GM12891 (cell line): Measurements from ENCODE around the gene EMC10.
A peak's percentile ranks its signal among the peaks of the same experiment; 100 is the strongest.

Source experiments
- DNase-seq: peaks from one replicate; pipeline ENCODE4 v3.0.0; 2011; ENCODE audit warnings: low spot score; ENCODE audit not compliant: insufficient read length
- FAIRE-seq: peaks from 2 replicates; lab custom pipeline; 2011; peaks lifted over from hg19 to GRCh38; lab: Jason Lieb, UNC
- PAX5 ChIP-seq: IDR thresholded peaks from 2 replicates; pipeline ENCODE4 v1.6.1; 2011; ENCODE audit warnings: low read length, moderate library complexity, mild to moderate bottlenecking; ENCODE audit not compliant: insufficient read depth, severe bottlenecking
- POLR2A ChIP-seq: IDR thresholded peaks from 2 replicates; pipeline ENCODE4 v1.6.1; 2011; ENCODE audit warnings: low read depth, low read length, control low read depth
- POLR2AphosphoS5 ChIP-seq: IDR thresholded peaks from 2 replicates; pipeline ENCODE4 v1.6.1; 2011; ENCODE audit warnings: low read depth, low read length, control low read depth
- POU2F2 ChIP-seq: IDR thresholded peaks from 2 replicates; pipeline ENCODE4 v1.6.1; 2011; ENCODE audit warnings: low read depth, mild to moderate bottlenecking, control low read depth, low read length, moderate library complexity
- SPI1 ChIP-seq: IDR thresholded peaks from 2 replicates; pipeline ENCODE4 v1.6.1; 2011; ENCODE audit warnings: low read depth, low read length, control low read depth
- TAF1 ChIP-seq: IDR thresholded peaks from 2 replicates; pipeline ENCODE4 v1.6.1; 2011; ENCODE audit warnings: low read depth, low read length, control low read depth

EMC10 gene

DNA sequence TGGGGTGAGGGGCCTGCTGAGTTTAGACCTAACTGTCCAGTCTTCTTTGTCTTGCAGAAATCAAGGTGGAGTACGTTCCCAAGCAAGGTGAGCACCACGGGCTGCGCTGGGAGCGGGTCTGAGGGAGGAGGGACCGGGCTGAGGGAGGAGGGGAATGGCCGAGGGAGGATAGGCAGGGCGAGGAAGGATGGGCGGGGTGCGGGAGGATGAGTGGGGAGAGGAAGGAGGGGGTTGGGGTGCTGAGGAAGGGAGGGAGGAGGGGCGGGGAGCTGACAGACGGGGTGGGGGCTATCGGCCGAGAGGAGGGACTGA, 25.1 kb upstream of the EMC10 start:
- no peak for FAIRE-seq
- no peak for DNase-seq
- TF ChIP-seq POLR2A (no peak), POU2F2 (no peak), PAX5 (no peak), SPI1 (no peak)

DNA sequence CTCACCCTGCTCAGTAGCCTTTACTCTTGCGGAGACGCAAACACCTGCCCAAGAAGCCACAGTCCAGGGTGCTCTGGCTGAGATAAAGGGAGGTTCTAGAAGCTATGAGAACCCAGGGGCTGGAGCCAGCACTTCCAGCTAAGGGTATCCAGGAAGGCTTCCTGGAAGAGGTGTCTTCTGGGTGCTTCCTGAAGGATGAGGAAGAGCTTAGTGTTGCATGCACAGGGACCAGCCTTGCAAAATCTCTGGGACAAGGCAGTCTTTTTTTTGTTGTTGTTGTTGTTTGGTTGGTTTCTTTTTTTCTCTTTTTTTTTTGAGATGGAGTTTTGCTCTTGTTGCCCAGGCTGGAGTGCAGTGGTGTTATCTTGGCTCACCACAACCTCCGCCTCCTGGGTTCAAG, 23.1 kb upstream of the EMC10 start:
- no peak for TF ChIP-seq SPI1
- no peak for TF ChIP-seq POLR2A
- no peak for TF ChIP-seq POU2F2
- no peak for TF ChIP-seq POLR2AphosphoS5
- no peak for TF ChIP-seq PAX5
- no peak for TF ChIP-seq TAF1
- FAIRE-seq (no peak), DNase-seq (no peak)

DNA sequence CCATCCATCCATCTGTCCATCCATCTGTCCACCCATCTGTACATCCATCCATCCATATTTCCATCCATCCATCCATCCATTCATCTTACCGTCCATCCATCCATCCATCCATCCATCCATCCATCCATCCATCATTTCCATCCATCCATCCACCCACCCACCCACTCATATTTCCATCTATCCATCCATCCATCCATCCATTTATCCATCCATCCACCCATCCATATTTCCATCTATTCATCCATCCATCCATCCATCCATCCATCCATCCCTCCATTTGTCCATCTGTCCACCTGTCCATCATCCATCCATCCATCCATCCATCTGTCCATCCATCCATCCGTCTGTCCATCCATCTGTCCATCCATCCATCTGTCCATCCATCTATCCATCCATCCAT, 20.3 kb upstream of the EMC10 start:
- DNase-seq, result no peak
- no peak for FAIRE-seq
- no peak for TF ChIP-seq POLR2AphosphoS5
- TF ChIP-seq SPI1, result no peak
- TF ChIP-seq POU2F2, result no peak
- TF ChIP-seq POLR2A, result no peak
- TF ChIP-seq TAF1, result no peak
- no peak for TF ChIP-seq PAX5

DNA sequence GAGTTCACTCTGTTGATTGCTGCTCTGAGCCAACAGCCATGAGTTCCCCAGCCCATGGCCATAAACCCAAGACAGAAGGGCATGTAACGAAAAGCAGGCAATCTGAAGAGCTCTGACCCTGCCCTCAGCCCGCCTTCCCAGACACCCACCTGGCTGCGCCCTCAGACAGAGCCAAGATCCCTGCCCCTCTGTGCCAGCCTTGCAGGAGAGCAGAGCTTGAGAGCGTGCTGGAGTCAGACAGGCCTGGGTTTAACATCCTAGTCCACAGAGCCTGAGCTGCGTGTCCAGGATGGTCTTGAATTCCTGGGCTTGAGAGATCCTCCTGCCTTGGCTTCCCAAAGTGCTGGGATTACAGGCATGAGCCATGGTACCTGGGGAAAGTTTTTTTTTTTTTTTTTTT, 19.0 kb upstream of the EMC10 start:
- FAIRE-seq, result no peak

DNA sequence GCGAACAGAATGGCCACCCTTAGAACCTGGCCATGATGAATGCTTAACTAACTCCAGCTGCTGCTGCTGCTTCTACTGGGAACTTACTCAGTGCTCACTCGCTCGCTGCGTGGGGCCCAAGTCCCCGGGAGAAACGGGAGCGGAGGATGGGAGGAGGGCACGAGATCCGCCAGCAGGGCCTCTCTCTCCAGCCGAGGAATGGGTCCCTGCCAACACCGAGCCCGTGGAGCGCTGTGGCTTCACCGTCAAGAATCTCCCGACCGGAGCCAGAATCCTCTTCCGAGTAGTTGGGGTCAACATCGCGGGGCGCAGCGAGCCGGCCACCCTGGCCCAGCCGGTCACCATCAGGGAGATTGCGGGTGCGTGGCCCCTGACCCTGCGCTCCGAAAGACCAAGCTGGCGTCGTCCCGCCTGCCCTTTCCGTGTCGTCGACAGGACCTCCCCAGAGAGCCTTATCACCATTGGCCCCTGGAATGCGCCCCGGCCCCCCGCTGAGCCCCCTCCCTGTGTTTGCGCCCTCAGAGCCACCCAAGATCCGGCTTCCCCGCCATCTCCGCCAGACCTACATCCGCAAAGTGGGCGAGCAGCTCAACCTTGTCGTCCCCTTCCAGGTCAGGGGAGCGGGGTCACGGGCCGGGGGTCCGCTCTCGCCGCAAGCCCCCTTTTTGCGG, 17.8 kb upstream of the EMC10 start:
- no peak for DNase-seq
- FAIRE-seq, result no peak
- TF ChIP-seq SPI1 (no peak), TAF1 (no peak), POLR2AphosphoS5 (no peak), POU2F2 (no peak)

More for the DNA sequence above, 19.0 kb upstream of the EMC10 start:
- no peak for DNase-seq
- TF ChIP-seq SPI1, result no peak
- no peak for TF ChIP-seq PAX5

DNA sequence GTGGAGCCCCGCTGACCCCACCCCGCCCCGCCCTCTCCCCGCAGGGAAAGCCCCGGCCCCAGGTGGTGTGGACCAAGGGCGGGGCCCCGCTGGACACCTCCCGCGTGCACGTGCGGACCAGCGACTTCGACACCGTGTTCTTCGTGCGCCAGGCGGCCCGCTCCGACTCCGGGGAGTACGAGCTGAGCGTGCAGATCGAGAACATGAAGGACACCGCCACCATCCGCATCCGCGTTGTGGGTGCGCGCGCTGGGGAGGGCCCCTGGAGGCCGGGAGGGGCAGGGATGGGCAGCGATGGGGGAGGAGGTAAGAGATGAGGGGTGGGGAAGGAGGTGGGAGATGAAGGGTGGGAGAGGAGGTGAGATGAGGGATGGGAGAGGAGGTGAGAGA, 17.2 kb upstream of the EMC10 start:
- FAIRE-seq, result no peak
- TF ChIP-seq POU2F2, result no peak
- TF ChIP-seq POLR2A, result no peak
- TF ChIP-seq POLR2AphosphoS5, result no peak
- no peak for TF ChIP-seq TAF1
- TF ChIP-seq PAX5, result no peak
- TF ChIP-seq SPI1, result no peak

DNA sequence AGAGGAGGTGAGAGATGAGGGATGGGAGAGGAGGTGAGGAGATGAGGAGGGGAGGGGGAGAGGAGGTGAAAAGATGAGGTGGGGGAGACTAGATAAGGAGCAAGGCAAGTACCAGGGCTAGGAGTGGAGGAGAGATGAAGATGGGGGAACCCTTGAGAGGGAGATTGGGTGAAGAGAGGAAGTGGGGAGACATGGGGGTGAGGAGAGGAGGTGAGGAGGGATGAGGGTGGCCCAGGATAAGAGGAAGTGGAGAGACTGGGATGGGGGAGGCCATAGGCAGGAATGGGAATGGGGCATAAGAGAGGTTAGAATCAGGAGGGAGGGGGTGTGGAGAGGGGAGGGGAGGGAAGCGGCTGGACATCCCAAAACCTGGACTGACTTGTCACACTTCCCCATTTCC, 16.7 kb upstream of the EMC10 start:
- no peak for DNase-seq
- 0 out of 2 replicates have a peak, but pooled peaks have one; percentile 36 for TF ChIP-seq SPI1
- TF ChIP-seq POLR2A, result no peak
- TF ChIP-seq PAX5, result no peak
- FAIRE-seq, result no peak

More for the DNA sequence above, 17.2 kb upstream of the EMC10 start:
- DNase-seq, result no peak

DNA sequence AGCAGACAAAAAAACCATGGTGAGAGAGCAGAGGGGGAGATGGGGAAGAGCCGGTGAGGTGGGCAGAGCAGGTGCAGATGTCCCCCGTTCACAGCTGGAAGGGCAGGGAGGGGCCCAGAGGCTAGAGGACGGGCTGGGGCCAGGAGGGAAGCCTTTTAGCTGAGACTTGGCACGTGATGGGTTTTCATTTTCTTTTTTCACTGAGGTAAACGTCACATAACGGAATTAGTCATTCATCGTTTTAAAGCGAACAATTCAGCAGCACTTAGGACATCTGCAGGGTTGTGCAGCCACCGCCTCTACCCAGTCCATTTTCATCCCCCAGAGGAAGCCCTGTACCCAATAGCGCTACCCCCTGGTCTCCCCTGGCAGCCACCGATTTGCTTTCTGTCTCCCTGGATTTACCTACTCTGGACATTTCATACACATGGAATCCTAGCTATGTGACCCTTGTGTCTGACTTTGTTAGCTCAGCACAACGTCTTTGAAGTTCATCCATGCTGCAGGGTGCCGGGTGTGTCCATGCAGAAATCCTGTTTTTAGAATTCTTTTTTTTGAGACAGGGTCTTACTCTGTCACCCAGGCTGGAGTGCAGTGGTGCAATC, 16.0 kb upstream of the EMC10 start:
- FAIRE-seq (peak; percentile 78), DNase-seq (peak; percentile 84)
- no peak for TF ChIP-seq POLR2AphosphoS5
- 0 out of 2 replicates have a peak, but pooled peaks have one; percentile 1 for TF ChIP-seq SPI1
- no peak for TF ChIP-seq PAX5
- TF ChIP-seq POLR2A, result no peak
- TF ChIP-seq TAF1, result no peak

DNA sequence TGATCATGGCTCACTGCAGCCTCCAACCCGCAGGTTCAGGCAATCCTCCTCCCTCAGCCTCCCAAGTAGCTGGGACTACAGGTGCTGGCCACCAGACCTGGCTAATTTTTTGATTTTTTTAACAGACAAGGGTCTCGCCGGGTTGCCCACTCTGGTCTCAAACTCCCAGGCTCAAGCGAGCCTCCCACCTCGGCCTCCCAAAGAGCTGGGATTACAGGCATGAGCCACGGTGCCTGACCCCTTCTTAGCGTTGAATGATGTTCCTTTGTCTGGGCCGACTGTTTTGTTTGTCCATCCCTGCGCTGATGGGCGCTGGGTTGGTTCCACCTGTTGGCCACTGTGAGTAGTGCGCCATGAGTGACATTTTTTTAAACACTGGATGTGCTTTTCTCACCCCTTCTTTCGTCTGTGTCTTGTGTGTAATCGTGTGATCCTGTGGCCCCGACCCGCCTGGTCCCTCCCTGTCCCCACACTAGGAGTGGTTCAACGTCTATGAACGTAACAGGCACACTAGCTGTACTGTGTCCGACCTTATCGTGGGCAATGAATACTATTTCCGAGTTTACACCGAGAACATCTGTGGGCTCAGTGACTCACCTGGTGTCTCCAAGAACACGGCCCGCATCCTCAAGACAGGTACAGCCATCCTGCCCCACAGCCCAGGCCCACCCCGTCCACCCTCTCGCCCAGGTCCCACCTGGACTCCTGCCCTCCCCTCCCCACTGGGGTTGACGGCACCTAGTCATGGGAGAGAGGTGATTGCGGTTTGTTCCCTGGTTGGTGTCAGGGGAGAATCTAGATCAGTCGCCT, 15.0 kb upstream of the EMC10 start:
- peak; percentile 85 for DNase-seq
- FAIRE-seq, result peak; percentile 95
- no peak for TF ChIP-seq SPI1
- no peak for TF ChIP-seq PAX5
- TF ChIP-seq POLR2AphosphoS5, result no peak
- TF ChIP-seq POU2F2, result no peak
- TF ChIP-seq TAF1, result no peak
- no peak for TF ChIP-seq POLR2A

DNA sequence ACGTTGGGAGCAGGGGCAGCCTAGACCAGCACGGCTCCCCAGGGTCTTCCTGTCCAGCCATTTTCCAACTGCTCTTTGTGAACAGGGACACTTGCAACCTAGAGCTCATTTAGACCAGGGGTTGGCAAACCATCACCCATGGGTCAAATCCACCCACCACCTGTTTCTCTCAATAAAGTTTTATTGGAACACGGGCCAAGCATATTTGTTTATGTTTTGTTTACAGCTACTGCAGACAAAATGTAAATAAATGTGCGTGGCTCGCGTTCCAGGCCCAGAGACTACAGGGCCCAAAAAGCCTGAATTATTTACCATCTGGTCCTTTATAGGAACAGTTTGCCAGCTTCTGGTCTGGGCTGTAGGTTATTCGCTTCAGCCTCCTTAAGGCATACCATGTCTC, 13.3 kb upstream of the EMC10 start:
- no peak for FAIRE-seq
- TF ChIP-seq TAF1, result no peak
- no peak for TF ChIP-seq POU2F2
- no peak for TF ChIP-seq PAX5
- TF ChIP-seq SPI1, result no peak
- no peak for TF ChIP-seq POLR2AphosphoS5
- TF ChIP-seq POLR2A, result no peak
- DNase-seq, result no peak
